MM.1S (cell line): Measurements from ENCODE around the gene CNIH3.

Experiments used
- EZH2 ChIP-seq: fragments of 300-600 bp; sonication (generic); optimal IDR thresholded peaks from 2 replicates; pipeline ENCODE3; 2017; ENCODE audit warnings: low read depth, mild to moderate bottlenecking, antibody characterized with exemption, low read length, mixed read lengths
- TF ChIP-seq, protein P1 (sequence below): fragments of 300-600 bp; sonication (generic); IDR thresholded peaks from 2 replicates; pipeline ENCODE4 v1.5.1; 2016; ENCODE audit warnings: antibody characterized with exemption, low read length, mixed read lengths

DNA sequence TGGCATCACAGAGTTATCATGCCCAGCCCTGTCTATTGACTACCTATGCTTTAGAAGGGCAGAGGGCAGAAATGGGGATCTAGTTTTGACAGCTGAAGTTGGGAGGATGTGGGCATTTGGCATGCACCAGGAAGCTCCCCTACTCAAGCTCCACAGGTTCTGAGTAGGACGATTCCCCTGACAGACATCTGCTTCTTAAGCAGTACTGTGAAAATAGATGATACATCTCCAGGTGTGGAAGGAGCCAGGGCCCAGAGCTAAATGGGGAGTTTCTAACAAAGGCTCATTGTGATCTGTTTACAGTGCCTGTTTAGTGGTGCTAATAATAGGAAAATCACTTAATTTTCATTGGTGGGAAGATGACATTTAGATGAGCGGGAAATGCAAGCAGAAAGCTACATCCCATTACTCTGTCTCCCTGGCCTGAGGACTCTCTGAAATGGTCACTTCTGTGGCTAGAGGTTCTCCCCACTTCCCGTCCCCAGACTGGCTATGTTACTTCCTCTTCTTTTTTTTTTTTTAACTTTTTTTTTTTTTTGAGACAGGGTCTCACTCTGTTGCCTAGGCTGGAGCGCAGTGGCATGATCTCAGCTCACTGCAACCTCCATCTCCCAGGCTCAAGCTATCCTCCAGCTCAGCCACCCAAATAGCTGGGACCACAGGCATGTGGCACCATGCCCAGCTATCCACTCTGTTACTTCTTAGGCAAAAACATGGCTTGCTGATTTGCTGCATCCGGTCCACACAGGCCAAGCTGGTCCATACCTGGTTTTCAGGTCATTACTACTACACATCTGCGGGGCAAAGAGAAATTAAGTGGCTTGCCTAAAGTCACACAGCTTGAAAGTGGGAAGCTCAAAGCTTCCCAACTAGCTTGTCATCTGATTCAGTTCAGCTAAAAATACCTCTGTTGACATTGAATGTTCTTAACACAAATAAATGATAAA lies 23.2 kb upstream of the CNIH3 start:
- TF ChIP-seq, protein P1, sequence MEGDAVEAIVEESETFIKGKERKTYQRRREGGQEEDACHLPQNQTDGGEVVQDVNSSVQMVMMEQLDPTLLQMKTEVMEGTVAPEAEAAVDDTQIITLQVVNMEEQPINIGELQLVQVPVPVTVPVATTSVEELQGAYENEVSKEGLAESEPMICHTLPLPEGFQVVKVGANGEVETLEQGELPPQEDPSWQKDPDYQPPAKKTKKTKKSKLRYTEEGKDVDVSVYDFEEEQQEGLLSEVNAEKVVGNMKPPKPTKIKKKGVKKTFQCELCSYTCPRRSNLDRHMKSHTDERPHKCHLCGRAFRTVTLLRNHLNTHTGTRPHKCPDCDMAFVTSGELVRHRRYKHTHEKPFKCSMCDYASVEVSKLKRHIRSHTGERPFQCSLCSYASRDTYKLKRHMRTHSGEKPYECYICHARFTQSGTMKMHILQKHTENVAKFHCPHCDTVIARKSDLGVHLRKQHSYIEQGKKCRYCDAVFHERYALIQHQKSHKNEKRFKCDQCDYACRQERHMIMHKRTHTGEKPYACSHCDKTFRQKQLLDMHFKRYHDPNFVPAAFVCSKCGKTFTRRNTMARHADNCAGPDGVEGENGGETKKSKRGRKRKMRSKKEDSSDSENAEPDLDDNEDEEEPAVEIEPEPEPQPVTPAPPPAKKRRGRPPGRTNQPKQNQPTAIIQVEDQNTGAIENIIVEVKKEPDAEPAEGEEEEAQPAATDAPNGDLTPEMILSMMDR, result no peak
- TF ChIP-seq EZH2, result no peak
